B cell (primary cell): ENCODE data around the gene FRMD4B.

Source experiments
- EZH2 ChIP-seq: IDR thresholded peaks from 2 replicates; pipeline ENCODE4 v1.6.1; 2012; ENCODE audit warnings: borderline replicate concordance, low read depth, mild to moderate bottlenecking, moderate library complexity, low read length; ENCODE audit not compliant: insufficient read depth, poor library complexity, severe bottlenecking
- TF ChIP-seq, protein P1 (sequence below): fragments of 200-600 bp; IDR thresholded peaks from one replicate; pipeline ENCODE4 v1.8.0; 2022; ENCODE audit warnings: antibody characterized with exemption, mild to moderate bottlenecking

DNA sequence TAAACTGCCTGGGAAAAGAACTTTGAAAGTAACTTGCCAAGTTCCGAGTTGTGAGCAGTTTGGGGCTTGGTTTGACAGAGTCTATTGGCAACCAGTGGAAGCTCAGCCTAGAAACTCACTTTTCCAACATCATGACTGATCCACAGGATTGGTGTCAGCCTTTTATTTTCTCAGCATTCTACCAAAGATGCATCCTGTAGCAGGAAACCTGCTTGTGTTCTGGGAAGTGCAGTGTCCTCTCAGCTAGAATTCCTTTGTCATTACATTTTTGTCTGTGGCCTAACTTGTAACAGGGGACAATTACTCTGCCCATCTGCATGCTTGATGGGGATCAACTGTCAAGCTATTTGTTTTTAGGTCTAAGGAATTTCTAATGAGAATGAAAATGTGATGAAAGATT lies 146.8 kb downstream of the FRMD4B start:
- TF ChIP-seq, protein P1, sequence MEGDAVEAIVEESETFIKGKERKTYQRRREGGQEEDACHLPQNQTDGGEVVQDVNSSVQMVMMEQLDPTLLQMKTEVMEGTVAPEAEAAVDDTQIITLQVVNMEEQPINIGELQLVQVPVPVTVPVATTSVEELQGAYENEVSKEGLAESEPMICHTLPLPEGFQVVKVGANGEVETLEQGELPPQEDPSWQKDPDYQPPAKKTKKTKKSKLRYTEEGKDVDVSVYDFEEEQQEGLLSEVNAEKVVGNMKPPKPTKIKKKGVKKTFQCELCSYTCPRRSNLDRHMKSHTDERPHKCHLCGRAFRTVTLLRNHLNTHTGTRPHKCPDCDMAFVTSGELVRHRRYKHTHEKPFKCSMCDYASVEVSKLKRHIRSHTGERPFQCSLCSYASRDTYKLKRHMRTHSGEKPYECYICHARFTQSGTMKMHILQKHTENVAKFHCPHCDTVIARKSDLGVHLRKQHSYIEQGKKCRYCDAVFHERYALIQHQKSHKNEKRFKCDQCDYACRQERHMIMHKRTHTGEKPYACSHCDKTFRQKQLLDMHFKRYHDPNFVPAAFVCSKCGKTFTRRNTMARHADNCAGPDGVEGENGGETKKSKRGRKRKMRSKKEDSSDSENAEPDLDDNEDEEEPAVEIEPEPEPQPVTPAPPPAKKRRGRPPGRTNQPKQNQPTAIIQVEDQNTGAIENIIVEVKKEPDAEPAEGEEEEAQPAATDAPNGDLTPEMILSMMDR: no peak
- no peak for TF ChIP-seq EZH2
